Keratinocyte (primary cell): ENCODE data around the gene DOCK3. TPM values are rescaled to one million over a fixed set of nuclear protein-coding genes. Genes with fewer than 3 reads are reported as not detected.

ENCODE experiments used
- DNase-seq: peaks from one replicate; pipeline ENCODE4 v3.0.0-alpha.2; 2011; ENCODE audit warnings: low read depth, missing footprints, low spot score
- FAIRE-seq: peaks from 2 replicates; lab custom pipeline; 2011; peaks lifted over from hg19 to GRCh38; lab: Jason Lieb, UNC
- H2AFZ ChIP-seq: 2 replicates; pipeline ENCODE4 v1.6.0; 2012; ENCODE audit warnings: low read length, control low read depth, inconsistent platforms; ENCODE audit not compliant: control insufficient read depth
- H3K27ac ChIP-seq: 2 replicates; pipeline ENCODE4 v1.5.1; 2011; ENCODE audit warnings: low read length; ENCODE audit not compliant: control insufficient read depth, insufficient read depth
- H3K27me3 ChIP-seq: 3 replicates; pipeline ENCODE4 v1.6.0; 2011; ENCODE audit warnings: low read length; ENCODE audit not compliant: control insufficient read depth, insufficient read depth; ENCODE audit errors: extremely low read depth
- H3K36me3 ChIP-seq, 2 experiments: 2 replicates in 1 of 2; 3 replicates in 1 of 2; pipeline ENCODE4 v1.5.1; 2011; ENCODE audit warnings: low read length in 2 of 2, mild to moderate bottlenecking in 1 of 2; ENCODE audit not compliant: control insufficient read depth in 2 of 2, insufficient read depth in 2 of 2; ENCODE audit errors: extremely low read depth in 1 of 2
- H3K4me1 ChIP-seq: 3 replicates; pipeline ENCODE4 v1.5.1; 2011; ENCODE audit warnings: low read length; ENCODE audit not compliant: control insufficient read depth, insufficient read depth; ENCODE audit errors: extremely low read depth
- H3K4me2 ChIP-seq: 3 replicates; pipeline ENCODE4 v1.6.0; 2011; ENCODE audit warnings: low read depth, low read length; ENCODE audit not compliant: control insufficient read depth, insufficient read depth; ENCODE audit errors: extremely low read depth
- H3K4me3 ChIP-seq, 3 experiments: fragments of 200-600 bp in 1 of 3; sonication (generic) in 1 of 3; 2 replicates in 2 of 3; 3 replicates in 1 of 3; pipeline ENCODE4 v1.5.1; 2011 to 2016; ENCODE audit warnings: low read length in 3 of 3, mild to moderate bottlenecking in 3 of 3, control low read depth in 2 of 3, inconsistent platforms in 1 of 3, low read depth in 1 of 3, mixed read lengths in 1 of 3, mixed run types in 1 of 3, moderate library complexity in 1 of 3; ENCODE audit not compliant: control insufficient read depth in 2 of 3, insufficient read depth in 2 of 3; ENCODE audit errors: extremely low read depth in 1 of 3
- H3K79me2 ChIP-seq: 2 replicates; pipeline ENCODE4 v1.6.0; 2012; ENCODE audit warnings: low read length; ENCODE audit not compliant: control insufficient read depth, insufficient read depth
- H3K9ac ChIP-seq: 3 replicates; pipeline ENCODE4 v1.6.0; 2011; ENCODE audit warnings: low read length; ENCODE audit not compliant: control insufficient read depth, insufficient read depth; ENCODE audit errors: extremely low read depth
- H3K9me1 ChIP-seq: 3 replicates; pipeline ENCODE4 v1.6.0; 2011; ENCODE audit warnings: low read length; ENCODE audit not compliant: control insufficient read depth, insufficient read depth; ENCODE audit errors: extremely low read depth
- H3K9me3 ChIP-seq: 2 replicates; pipeline ENCODE4 v1.5.1; 2012; ENCODE audit warnings: low read depth, low read length; ENCODE audit not compliant: control insufficient read depth
- H4K20me1 ChIP-seq: 3 replicates; pipeline ENCODE4 v1.6.0; 2011; ENCODE audit warnings: low read length; ENCODE audit not compliant: control insufficient read depth, insufficient read depth; ENCODE audit errors: extremely low read depth
- CTCF ChIP-seq, 3 experiments: IDR thresholded peaks in 1 of 3; conservative IDR thresholded peaks in 1 of 3; optimal IDR thresholded peaks in 1 of 3; 2 replicates in 2 of 3; 3 replicates in 1 of 3; pipeline versions ENCODE3 to v1.5.1; 2011; ENCODE audit warnings: low read length in 3 of 3, mild to moderate bottlenecking in 3 of 3, moderate library complexity in 2 of 3, control low read depth in 1 of 3, inconsistent platforms in 1 of 3; ENCODE audit not compliant: insufficient read depth in 2 of 3; ENCODE audit errors: extremely low read depth in 1 of 3
- EZH2 ChIP-seq: IDR thresholded peaks from one replicate; pipeline ENCODE4 v1.6.1; 2012; ENCODE audit warnings: inconsistent platforms, mild to moderate bottlenecking, low read length, moderate library complexity
- dilution Hi-C: fragments of 300-500 bp; cut with MboI; formaldehyde crosslinking; loops from one replicate; pipeline ENCODE4 v1.7.0; 2020; ENCODE audit warnings: low sequenced_read_pairs; ENCODE audit not compliant: extremely low pct_ligation_motif_present
- polyA plus RNA-seq, 5 experiments: library from polyadenylated mRNA; depleted of rRNA in 3 of 5; stranded (reverse) in 3 of 5; stranded (forward) in 1 of 5; unstranded in 1 of 5; fragments of >200 nt; gene quantifications; 1 replicate in 1 of 5; 2 replicates in 3 of 5; 3 replicates in 1 of 5; pipeline versions ENCODE4 v1.2.1 to v1.2.3, GENCODE V29; 2011 to 2012; ENCODE audit warnings: missing spikeins in 2 of 5, low read depth in 1 of 5, low replicate concordance in 1 of 5

The DOCK3 gene
- polyA plus RNA-seq, 1 donor (not counting 4 experiments of a cell fraction or from before 2014, with no cell fraction given), result 0.10 TPM

GRCh38 chr3:51243924-51244323 lies 569.2 kb downstream of the DOCK3 start:
- Histone ChIP-seq H3K36me3 (no peaks in the 10 kb centered on the region), H3K27ac (no peak overlapping the region), H3K4me3 (no peak overlapping the region), H3K27me3 (no peaks in the 10 kb centered on the region), H4K20me1 (no peaks in the 10 kb centered on the region), H3K9me3 (no peaks in the 10 kb centered on the region), H3K4me1 (no peaks in the 10 kb centered on the region), H3K9ac (no peak overlapping the region), H2AFZ (no peak overlapping the region), H3K4me2 (no peak overlapping the region), H3K79me2 (no peaks in the 10 kb centered on the region), H3K9me1 (no peaks in the 10 kb centered on the region)
- dilution Hi-C loops, result no loop called here
- no peak for TF ChIP-seq EZH2
- TF ChIP-seq CTCF (optimal IDR thresholded peaks at IDR 0.05 in 1 of 3, IDR thresholded peaks at IDR 0.05 in 1 of 3, conservative IDR thresholded peaks at IDR 0.05 in 1 of 3; ENCODE audit: extremely low read depth in 1 of 3, insufficient read depth in 2 of 3, low read length in 3 of 3), result no peak
- DNase-seq (no peak), FAIRE-seq (no peak)

GRCh38 chr3:51245867-51246266 lies 571.1 kb downstream of the DOCK3 start:
- H4K20me1 ChIP-seq, result no peaks in the 10 kb centered on the region
- no peaks in the 10 kb centered on the region for H3K79me2 ChIP-seq
- H3K27me3 ChIP-seq, result no peaks in the 10 kb centered on the region
- H3K36me3 ChIP-seq, result no peaks in the 10 kb centered on the region
- H3K9ac ChIP-seq, result no peak overlapping the region
- no peaks in the 10 kb centered on the region for H3K9me1 ChIP-seq
- FAIRE-seq (no peak), DNase-seq (no peak)
- H3K4me2 ChIP-seq, result no peak overlapping the region
- dilution Hi-C loops, result no loop called here
- no peaks in the 10 kb centered on the region for H3K4me1 ChIP-seq
- no peak for TF ChIP-seq EZH2
- TF ChIP-seq CTCF (optimal IDR thresholded peaks at IDR 0.05 in 1 of 3, IDR thresholded peaks at IDR 0.05 in 1 of 3, conservative IDR thresholded peaks at IDR 0.05 in 1 of 3; ENCODE audit: extremely low read depth in 1 of 3, insufficient read depth in 2 of 3, low read length in 3 of 3), result no peak
- no peak overlapping the region for H3K4me3 ChIP-seq
- H3K9me3 ChIP-seq, result no peaks in the 10 kb centered on the region
- H2AFZ ChIP-seq, result no peak overlapping the region
- no peak overlapping the region for H3K27ac ChIP-seq
